Effector memory CD8-positive, alpha-beta T cell (primary cell): ENCODE measurements around the gene WBP1L.
"Not testable (repeated sequence)": the region's sequence is repeated elsewhere in the genome, so short reads cannot be mapped to it uniquely, and the experiment has no call there.

Experiments
- ATAC-seq: fragments of 150-1000 bp; cut with Tn5 transposase; replicated peaks from 2 replicates; pipeline ENCODE4 v1.10.0; 2021; ENCODE audit warnings: mild to moderate bottlenecking, moderate library complexity
- DNase-seq, 3 experiments: peaks; one replicate each; pipeline ENCODE4 v3.0.0; 2021
- H3K27ac Mint-ChIP-seq, 2 donors: one replicate each; pipeline ENCODE4 v1.8.0; 2022; ENCODE audit warnings: mild to moderate bottlenecking in 2 of 2, mixed read lengths in 2 of 2, moderate library complexity in 2 of 2
- H3K27me3 Mint-ChIP-seq, 2 donors: one replicate each; pipeline ENCODE4 v1.8.0; 2022; ENCODE audit warnings: mixed read lengths in 2 of 2
- H3K36me3 Mint-ChIP-seq: one replicate; pipeline ENCODE4 v1.8.0; 2022; ENCODE audit warnings: mild to moderate bottlenecking, moderate library complexity, mixed read lengths; ENCODE audit not compliant: insufficient read depth
- H3K4me1 Mint-ChIP-seq, 2 donors: one replicate each; pipeline ENCODE4 v1.8.0; 2022; ENCODE audit warnings: low read depth in 2 of 2, mixed read lengths in 2 of 2
- H3K4me3 Mint-ChIP-seq, 2 donors: one replicate each; pipeline ENCODE4 v1.8.0; 2022; ENCODE audit warnings: mild to moderate bottlenecking in 2 of 2, mixed read lengths in 2 of 2, moderate library complexity in 2 of 2
- H3K9me3 Mint-ChIP-seq, 2 donors: one replicate each; pipeline ENCODE4 v1.8.0; 2022; ENCODE audit warnings: mixed read lengths in 2 of 2

The WBP1L gene

DNA sequence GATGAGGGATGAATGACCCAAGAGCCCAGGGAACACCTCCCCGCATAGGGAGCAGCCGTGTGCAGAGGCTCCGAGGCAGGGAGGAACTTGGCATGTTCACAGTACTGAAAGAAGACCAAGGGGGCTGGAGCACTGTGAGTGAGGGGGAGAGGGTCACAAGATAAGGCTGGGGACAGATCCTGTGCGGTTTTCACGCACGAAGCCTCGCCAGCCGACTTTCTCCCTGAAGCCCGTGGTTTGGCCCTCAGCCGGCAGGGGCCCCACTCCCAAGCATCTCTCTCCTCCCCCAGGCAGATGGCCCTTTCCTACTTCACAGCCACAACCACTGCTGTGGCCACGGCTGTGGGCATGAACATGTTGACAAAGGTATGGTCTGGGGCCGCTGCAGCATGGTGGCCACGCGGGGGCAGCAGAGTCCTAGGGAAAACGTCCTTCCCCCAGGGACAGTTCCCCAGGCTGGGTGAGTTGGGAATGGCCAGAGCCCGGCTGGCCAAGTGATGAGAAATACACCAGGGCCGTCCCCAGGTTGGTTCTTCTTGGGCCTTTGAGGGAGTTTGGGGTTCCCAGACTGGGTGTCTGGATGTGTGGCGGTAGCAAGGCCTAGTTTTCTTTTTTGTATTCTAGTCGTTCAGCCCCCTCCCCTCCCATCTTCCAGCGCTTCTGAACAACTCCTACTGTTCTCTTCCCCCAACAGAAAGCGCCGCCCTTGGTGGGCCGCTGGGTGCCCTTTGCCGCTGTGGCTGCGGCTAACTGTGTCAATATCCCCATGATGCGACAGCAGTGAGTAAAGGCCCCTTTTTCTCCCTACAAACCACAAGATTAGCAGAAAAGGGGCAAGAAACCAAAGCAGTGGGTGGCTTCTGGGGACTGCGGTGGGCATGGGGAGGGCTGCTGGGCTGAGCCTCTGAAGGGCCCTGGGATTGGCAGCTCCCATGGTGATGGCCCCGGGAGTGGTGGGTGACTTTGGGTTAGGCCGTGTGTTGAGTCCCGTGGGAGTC lies 14.4 kb upstream of the WBP1L start:
- Mint-ChIP-seq H3K4me3 (no peak overlapping the region), H3K4me1 (peaks cover 7 to 8% of the 10 kb centered on the region in 2 donors), H3K36me3 (peaks cover 22% of the 10 kb centered on the region), H3K27me3 (no peaks in the 10 kb centered on the region), H3K27ac (peak overlapping the region; percentile 15 to 49), H3K9me3 (no peaks in the 10 kb centered on the region)
- DNase-seq (peak; percentile 31 to 39 (median 37)), ATAC-seq (peak; percentile 87)

DNA sequence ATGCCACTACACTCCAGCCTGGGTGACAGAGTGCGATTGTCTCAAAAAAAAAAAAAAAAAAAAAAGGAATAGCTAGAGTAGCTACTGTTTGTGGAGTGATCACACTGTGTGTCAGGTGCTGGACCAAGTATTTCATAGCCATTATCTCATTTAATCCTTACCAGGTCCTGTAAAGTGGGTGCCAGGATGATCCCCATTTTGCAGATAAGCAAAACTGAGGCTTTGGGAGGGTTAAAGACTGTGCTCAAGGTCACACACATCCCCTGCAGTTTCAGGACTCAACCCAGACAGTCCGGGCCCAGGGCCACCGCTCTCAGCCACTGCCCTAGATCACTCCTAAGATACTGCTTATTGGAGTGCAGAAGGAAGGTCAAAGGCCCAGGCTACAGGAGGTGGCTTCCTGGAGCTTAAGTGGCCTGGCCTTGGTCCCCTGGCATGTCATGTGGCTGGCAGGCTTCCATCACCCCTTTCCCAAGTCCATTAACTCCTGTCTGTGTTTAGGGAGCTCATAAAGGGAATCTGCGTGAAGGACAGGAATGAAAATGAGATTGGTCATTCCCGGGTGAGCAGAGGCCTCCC lies 12.4 kb upstream of the WBP1L start:
- Mint-ChIP-seq H3K4me3 (no peak overlapping the region), H3K9me3 (no peaks in the 10 kb centered on the region), H3K4me1 (peaks cover 7 to 10% of the 10 kb centered on the region in 2 donors), H3K36me3 (peaks cover 18% of the 10 kb centered on the region), H3K27me3 (no peaks in the 10 kb centered on the region), H3K27ac (peak overlapping the region in 1 of 2 donors; percentile 74)
- DNase-seq (no peak), ATAC-seq (no peak)

DNA sequence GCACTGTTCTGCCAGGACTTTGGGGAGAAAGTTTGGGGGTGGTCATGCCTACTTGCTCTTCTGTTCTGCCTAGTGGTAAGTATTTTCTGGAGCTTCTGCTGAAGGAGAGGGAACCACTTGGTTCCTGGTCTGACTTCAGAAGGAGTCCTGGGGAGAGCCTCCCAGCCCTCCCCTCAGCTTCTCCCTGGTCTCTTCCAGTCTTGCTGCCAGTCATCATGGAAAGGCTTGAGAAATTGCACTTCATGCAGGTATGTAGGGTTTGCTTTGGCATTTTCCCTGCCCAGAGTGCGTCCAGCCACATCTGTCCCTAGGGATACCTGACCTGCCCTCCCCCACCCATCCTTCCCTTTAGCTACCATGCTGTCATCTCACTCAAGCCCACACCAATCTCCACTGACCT lies 11.1 kb upstream of the WBP1L start:
- Mint-ChIP-seq H3K9me3 (no peaks in the 10 kb centered on the region), H3K36me3 (peaks cover 18% of the 10 kb centered on the region), H3K27ac (no peak overlapping the region), H3K4me3 (no peak overlapping the region), H3K27me3 (no peaks in the 10 kb centered on the region), H3K4me1 (peaks cover 7 to 10% of the 10 kb centered on the region in 2 donors)
- DNase-seq (no peak), ATAC-seq (no peak)

DNA sequence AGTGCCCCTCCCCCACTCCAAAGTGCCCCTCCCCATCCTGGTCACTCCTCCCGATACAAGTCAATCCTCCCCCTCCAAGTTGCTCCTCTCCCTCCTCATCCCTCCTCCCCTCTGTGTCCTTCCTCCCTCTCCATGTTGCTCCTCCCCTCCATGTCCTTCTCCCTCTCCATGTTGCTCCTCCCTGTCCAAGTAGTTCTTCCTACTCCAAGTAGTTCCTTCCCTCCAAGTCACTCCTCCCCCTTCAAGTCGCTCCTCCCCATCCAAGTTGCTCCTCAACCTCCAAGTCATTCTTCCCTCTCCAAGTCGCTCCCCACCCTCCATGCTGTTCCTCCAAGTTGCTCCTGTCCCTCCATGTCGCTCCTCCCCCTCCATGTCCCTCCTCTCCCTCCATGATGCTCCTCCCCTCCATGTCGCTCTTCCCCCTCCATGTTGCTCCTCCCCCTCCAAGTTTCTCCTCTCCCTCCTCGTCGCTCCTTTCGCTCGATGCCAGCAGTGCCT lies 8.6 kb upstream of the WBP1L start:
- DNase-seq: no peak
- no peak for ATAC-seq
- H3K9me3 Mint-ChIP-seq: no peaks in the 10 kb centered on the region
- peak overlapping the region in 1 of 2 donors; percentile 5 for H3K27ac Mint-ChIP-seq
- no peak overlapping the region for H3K4me3 Mint-ChIP-seq
- H3K4me1 Mint-ChIP-seq: peaks cover 0 to 6% of the 10 kb centered on the region in 2 donors
- H3K27me3 Mint-ChIP-seq: no peaks in the 10 kb centered on the region
- H3K36me3 Mint-ChIP-seq: peaks cover 13% of the 10 kb centered on the region

DNA sequence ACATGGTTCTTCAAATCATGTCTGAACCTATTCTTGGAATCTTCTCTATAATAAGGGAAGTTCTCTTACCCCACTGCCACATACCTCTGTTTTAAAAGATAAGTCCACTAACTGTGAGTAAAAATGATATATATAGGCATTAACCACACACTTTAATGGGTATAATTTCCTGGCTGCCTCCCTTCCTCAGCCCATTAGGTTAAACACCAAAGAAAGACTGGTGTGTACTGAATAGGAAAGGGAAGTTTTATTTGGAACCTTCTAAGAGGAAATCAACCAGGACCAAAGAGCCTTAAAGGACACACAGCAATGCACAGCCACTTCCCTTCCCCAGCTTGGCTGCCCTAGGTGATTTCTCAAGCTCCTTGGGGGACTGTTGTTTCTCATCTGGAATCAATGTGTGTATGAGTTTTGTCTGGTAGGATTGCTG lies 5.0 kb upstream of the WBP1L start:
- Mint-ChIP-seq H3K36me3 (peaks cover 7% of the 10 kb centered on the region), H3K4me1 (peaks cover 6 to 15% of the 10 kb centered on the region in 2 donors), H3K27me3 (no peaks in the 10 kb centered on the region), H3K27ac (no peak overlapping the region), H3K4me3 (no peak overlapping the region), H3K9me3 (peaks cover 4 to 8% of the 10 kb centered on the region in 2 donors)
- no peak for ATAC-seq
- no peak for DNase-seq

DNA sequence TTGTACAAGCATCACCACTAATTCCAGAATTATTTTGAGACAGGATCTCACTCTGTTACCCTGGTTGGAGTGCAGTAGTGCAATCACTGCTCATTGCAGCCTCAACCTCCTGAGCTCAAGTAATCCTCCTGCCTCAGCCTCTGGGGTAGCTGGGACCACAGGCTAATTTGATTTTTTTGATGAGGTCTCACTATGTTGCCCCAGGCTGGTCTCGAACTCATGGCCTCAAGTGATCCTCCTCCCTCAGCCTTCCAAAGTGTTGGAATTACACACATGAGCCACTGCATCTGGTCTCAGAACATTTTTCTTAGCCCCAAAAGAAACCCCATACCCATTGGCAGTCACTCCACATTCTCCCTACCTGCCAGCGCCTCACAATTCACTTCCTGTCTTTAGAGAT lies 3.5 kb upstream of the WBP1L start:
- H3K4me3 Mint-ChIP-seq: no peak overlapping the region
- no peak for DNase-seq

DNA sequence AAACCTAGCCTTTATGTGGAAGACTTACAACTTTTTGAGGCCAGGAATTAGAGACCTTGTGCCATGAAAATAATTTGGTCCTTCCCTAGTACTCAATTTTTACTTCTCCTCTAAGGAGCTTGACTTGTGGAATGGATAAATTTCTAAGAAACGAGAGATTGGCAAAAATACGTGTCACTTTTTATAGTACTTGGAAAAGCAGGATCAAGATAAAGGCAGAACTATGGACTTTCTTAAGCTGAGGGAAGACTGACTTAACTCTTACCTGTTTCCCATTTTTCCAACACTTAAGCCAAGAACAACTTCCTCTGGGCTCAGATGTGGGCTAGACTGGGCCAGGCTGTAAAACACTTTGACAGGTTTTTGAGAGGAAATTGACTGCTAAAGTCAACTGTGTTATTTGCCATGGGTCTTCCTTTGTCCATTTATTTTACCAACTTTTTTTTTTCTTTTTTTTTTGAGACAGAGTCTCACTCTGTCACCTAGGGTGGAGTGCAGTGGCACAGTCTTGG lies 2.0 kb upstream of the WBP1L start:
- peaks cover 26 to 36% of the 10 kb centered on the region in 2 donors for H3K4me1 Mint-ChIP-seq
- no peaks in the 10 kb centered on the region for H3K27me3 Mint-ChIP-seq
- H3K36me3 Mint-ChIP-seq: peaks cover 8% of the 10 kb centered on the region
- DNase-seq: no peak
- peaks cover 4 to 8% of the 10 kb centered on the region in 2 donors for H3K9me3 Mint-ChIP-seq
- H3K4me3 Mint-ChIP-seq: no peak overlapping the region
- H3K27ac Mint-ChIP-seq: no peak overlapping the region
- no peak for ATAC-seq

More for the DNA sequence above, 3.5 kb upstream of the WBP1L start:
- Mint-ChIP-seq H3K36me3 (peaks cover 9% of the 10 kb centered on the region), H3K27ac (peak overlapping the region in 1 of 2 donors; percentile 16), H3K27me3 (no peaks in the 10 kb centered on the region), H3K9me3 (peaks cover 4 to 8% of the 10 kb centered on the region in 2 donors), H3K4me1 (peaks cover 16 to 26% of the 10 kb centered on the region in 2 donors)
- no peak for ATAC-seq

DNA sequence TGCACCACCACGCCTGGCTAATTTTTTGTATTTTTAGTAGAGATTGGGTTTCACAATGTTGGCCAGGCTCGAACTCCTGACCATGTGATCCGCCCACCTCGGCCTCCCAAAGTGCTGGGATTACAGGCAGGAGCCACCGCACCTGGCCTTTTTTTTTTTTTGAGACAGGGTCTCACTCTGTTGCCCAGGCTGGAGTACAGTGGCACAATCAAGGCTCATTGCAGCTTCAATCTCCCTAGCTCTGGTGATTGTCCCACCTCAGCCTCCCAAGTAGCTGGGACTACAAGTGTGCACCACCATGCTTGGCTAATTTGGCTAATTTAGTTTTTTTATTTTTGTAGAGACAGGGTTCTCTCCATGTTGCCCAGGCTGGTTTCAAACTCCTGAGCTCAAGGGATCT lies 1.4 kb upstream of the WBP1L start:
- not testable (repeated sequence) for H3K27me3 Mint-ChIP-seq, DNase-seq, ATAC-seq, H3K9me3 Mint-ChIP-seq
- Mint-ChIP-seq H3K4me3 (peak overlapping the region in 1 of 2 donors; percentile 93), H3K4me1 (peaks cover 26 to 38% of the 10 kb centered on the region in 2 donors), H3K36me3 (peaks cover 11% of the 10 kb centered on the region), H3K27ac (peak overlapping the region in 1 of 2 donors; percentile 2)

DNA sequence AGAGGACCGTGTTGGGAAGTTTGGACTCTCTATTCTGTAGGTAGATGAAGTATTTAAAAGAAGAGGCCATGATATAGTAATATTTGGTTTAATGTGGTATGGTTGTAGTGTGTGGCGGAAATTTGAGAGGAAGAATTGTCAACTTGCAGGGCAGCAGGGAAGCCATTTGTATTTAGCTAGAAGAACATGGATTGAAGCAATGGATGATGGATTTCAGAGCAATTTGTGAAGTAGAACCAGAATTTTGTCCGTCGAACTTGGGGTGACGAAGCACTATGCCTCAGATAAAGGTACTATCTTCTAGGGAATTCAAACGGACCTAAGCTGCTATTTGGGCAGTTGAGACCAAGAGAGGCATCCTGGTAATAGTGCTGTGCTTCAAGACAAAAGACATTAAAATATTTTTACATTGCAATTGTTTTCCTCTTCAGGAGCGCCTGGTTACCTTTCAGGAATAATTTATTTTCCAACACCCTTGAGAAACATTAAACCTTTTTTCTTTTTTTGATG lies 615 bp upstream of the WBP1L start:
- ATAC-seq (no peak), DNase-seq (no peak)
- peaks cover 26 to 39% of the 10 kb centered on the region in 2 donors for H3K4me1 Mint-ChIP-seq
- no peaks in the 10 kb centered on the region for H3K27me3 Mint-ChIP-seq
- H3K36me3 Mint-ChIP-seq: peaks cover 11% of the 10 kb centered on the region
- peak overlapping the region; percentile 81 to 93 for H3K4me3 Mint-ChIP-seq
- H3K27ac Mint-ChIP-seq: peak overlapping the region; percentile 85 to 92
- peaks cover 4 to 8% of the 10 kb centered on the region in 2 donors for H3K9me3 Mint-ChIP-seq

DNA sequence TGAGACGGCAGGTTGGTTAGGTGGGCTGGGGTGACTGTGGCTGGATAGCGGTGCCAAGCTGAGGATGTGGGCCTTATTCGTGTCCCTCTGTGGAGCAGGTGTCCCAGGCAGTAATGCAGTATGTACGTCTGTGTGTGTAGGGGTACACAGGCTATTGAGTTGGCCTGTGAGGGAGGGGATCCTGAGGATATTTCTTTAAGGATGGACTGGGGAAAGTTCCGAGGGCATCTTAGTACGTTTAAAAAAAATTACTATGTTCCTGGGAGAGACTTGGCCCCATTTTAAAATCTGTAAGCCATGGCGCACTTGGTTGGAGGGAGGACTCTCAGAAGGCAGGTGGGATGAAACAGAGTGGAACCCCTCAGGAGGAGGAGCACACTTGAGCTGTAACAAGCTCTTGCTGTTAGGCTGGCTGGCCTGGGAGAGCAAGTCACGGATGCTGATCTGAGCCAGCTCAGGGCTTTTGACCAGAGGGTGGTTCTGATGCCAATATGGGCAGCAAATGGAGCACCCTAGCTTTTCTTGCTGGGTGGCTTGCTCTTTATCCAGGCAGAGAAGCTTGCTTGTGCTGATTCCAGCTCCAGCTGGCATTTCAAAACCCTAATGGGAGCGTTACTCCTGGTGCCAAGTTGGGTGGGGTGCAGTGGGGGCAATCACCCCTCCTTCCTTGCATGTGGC lies 765 bp downstream of the WBP1L start:
- peaks cover 11% of the 10 kb centered on the region for H3K36me3 Mint-ChIP-seq
- H3K27me3 Mint-ChIP-seq: no peaks in the 10 kb centered on the region
- DNase-seq (peak in 1 of 3 experiments; percentile 2), ATAC-seq (peak; percentile 24)
- H3K4me3 Mint-ChIP-seq: peak overlapping the region; percentile 81 to 93
- peaks cover 32 to 47% of the 10 kb centered on the region in 2 donors for H3K4me1 Mint-ChIP-seq
- H3K9me3 Mint-ChIP-seq: peaks cover 4 to 8% of the 10 kb centered on the region in 2 donors
- H3K27ac Mint-ChIP-seq: peak overlapping the region; percentile 85 to 92

DNA sequence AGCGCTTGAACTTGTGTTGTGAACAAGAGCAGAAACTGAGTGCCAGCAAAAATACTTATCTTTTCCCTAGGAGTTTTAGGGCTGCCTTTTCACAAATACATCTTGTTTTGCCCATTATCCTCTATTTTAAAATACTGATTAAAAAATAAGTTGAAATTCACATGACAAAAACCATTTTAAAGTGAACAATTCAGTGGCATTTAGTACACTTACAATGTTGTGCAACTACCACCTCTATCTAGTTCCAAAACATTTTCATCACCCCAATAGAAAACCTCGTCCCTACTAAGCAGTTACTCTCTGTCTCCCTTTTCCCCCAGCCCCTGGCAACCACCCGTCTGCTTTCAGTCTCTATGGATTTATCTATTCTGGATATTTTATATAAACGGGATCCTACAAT lies 1.4 kb downstream of the WBP1L start:
- Mint-ChIP-seq H3K4me1 (peaks cover 32 to 47% of the 10 kb centered on the region in 2 donors), H3K4me3 (peak overlapping the region; percentile 81 to 93)

DNA sequence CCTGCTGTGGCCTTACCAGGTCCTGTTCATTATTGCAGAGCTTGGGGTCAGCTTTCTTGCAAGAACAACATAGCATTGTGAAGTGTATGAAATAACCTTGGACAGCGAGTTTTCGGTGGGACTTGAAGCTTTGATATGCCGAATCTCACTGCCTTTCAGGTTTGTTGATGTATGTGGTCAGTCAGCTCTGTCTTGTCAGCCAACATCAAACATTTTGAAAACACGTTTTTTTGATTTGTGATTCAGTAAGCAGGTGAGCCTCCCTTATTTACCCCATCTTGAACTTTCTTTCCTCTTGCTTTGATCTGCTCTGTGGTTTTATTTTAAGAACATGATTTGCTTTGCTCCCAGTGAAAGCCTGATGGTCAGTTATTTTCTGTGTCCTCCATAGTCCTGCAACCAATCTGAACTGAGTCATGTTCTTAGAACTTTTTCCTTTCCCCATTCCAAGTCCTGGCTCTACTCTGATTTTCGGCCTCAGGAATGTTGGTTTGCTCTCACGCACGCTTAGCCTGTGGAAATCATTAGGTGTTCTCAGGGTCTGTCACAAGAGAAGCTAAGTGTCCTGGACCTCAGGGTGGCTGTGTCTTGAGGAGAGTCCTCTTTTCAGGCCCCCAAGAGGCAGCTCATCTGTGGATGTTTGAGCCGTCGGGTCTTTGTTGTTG lies 8.7 kb downstream of the WBP1L start:
- no peaks in the 10 kb centered on the region for H3K9me3 Mint-ChIP-seq
- peaks cover 11% of the 10 kb centered on the region for H3K36me3 Mint-ChIP-seq
- H3K4me1 Mint-ChIP-seq: peaks cover 33 to 48% of the 10 kb centered on the region in 2 donors
- no peaks in the 10 kb centered on the region for H3K27me3 Mint-ChIP-seq
- peak overlapping the region; percentile 46 to 75 for H3K27ac Mint-ChIP-seq
- DNase-seq (no peak), ATAC-seq (no peak)
- no peak overlapping the region for H3K4me3 Mint-ChIP-seq

More for the DNA sequence above, 1.4 kb downstream of the WBP1L start:
- Mint-ChIP-seq H3K36me3 (peaks cover 11% of the 10 kb centered on the region), H3K27me3 (no peaks in the 10 kb centered on the region), H3K27ac (peak overlapping the region in 1 of 2 donors; percentile 77), H3K9me3 (peaks cover 4 to 8% of the 10 kb centered on the region in 2 donors)
- no peak for ATAC-seq
- DNase-seq: no peak
